NCI-H345 treated with DMSO at 0.1 percent for 48 hours (cell line): ENCODE measurements around the gene RANBP3.
A peak's percentile ranks its signal among the peaks of the same experiment; 100 is the strongest.

ENCODE experiments used
- DNase-seq: peaks from one replicate; lab custom pipeline; 2025; ENCODE audit not compliant: unreplicated experiment; lab: John Stamatoyannopoulos, UW

RANBP3 gene

GRCh38 chr19:5953030-5953589 lies 24.8 kb downstream of the RANBP3 start:
- no peak for DNase-seq

GRCh38 chr19:5952193-5953029 lies 25.5 kb downstream of the RANBP3 start:
- peak; percentile 17 for DNase-seq

GRCh38 chr19:5951338-5951861 lies 26.5 kb downstream of the RANBP3 start:
- no peak for DNase-seq

GRCh38 chr19:5950741-5951140 lies 27.2 kb downstream of the RANBP3 start:
- DNase-seq = no peak

GRCh38 chr19:5949792-5950305 lies 28.1 kb downstream of the RANBP3 start:
- DNase-seq = peak; percentile 89

GRCh38 chr19:5948752-5949564 lies 29.0 kb downstream of the RANBP3 start:
- DNase-seq = no peak

GRCh38 chr19:5947435-5947834 lies 30.5 kb downstream of the RANBP3 start:
- no peak for DNase-seq

- no peak for DNase-seq
Observed at GRCh38 chr19:5943623-5944022, 34.3 kb downstream of the RANBP3 start.

GRCh38 chr19:5943045-5943444 lies 34.9 kb downstream of the RANBP3 start:
- no peak for DNase-seq

- DNase-seq = no peak
Observed at GRCh38 chr19:5941673-5942072, 36.3 kb downstream of the RANBP3 start.

GRCh38 chr19:5940260-5941208 lies 37.4 kb downstream of the RANBP3 start:
- DNase-seq = no peak

GRCh38 chr19:5937550-5937949 lies 40.4 kb downstream of the RANBP3 start:
- DNase-seq = no peak

GRCh38 chr19:5936292-5936592 lies 41.7 kb downstream of the RANBP3 start:
- DNase-seq = no peak

- DNase-seq = no peak
Observed at GRCh38 chr19:5935473-5936291, 42.3 kb downstream of the RANBP3 start.

GRCh38 chr19:5934774-5935472 lies 43.0 kb downstream of the RANBP3 start:
- DNase-seq = no peak

GRCh38 chr19:5934069-5934401 lies 43.9 kb downstream of the RANBP3 start:
- DNase-seq = no peak

- DNase-seq = no peak
Observed at GRCh38 chr19:5933391-5934068, 44.4 kb downstream of the RANBP3 start.

- DNase-seq = no peak
Observed at GRCh38 chr19:5932609-5933262, 45.2 kb downstream of the RANBP3 start.
